B cell (primary cell): ENCODE data around the gene AIFM1. TPM values are rescaled to one million over a fixed set of nuclear protein-coding genes. Genes with fewer than 3 reads are reported as not detected.

Source experiments
- ATAC-seq: fragments of 200-7000 bp; cut with Tn5 transposase; one replicate; pipeline ENCODE4 v1.10.0; 2021; ENCODE audit warnings: low read depth, mild to moderate bottlenecking, moderate number of reproducible peaks, moderate library complexity
- CTCF ChIA-PET: fragments of 350-600 bp; sonication (Branson Sonifier 250); formaldehyde crosslinking; loops from one replicate; lab custom pipeline; 2021; ENCODE audit warnings: antibody characterized with exemption, inconsistent platforms; lab: Charles Lee
- POLR2A ChIA-PET: fragments of 350-600 bp; sonication (Branson Sonifier 250); formaldehyde crosslinking; loops from one replicate; lab custom pipeline; 2021; ENCODE audit warnings: antibody characterized with exemption; lab: Charles Lee
- DNase-seq: peaks from one replicate; pipeline ENCODE4 v3.0.0; 2013
- H2AFZ ChIP-seq: 2 replicates; pipeline ENCODE4 v1.6.1; 2012; ENCODE audit warnings: mild to moderate bottlenecking, low read depth, low read length; ENCODE audit not compliant: insufficient read depth, poor library complexity, severe bottlenecking
- H3K27ac ChIP-seq, 2 donors: 1 replicate in 1 of 2; 2 replicates in 1 of 2; pipeline ENCODE4 v1.5.1; 2012 to 2013; ENCODE audit warnings: low read length in 2 of 2, mild to moderate bottlenecking in 2 of 2, moderate library complexity in 1 of 2
- H3K27me3 ChIP-seq, 4 experiments: fragments of 200-600 bp in 1 of 4; sonication (generic) in 1 of 4; replicated peaks in 1 of 4; 1 replicate in 2 of 4; 2 replicates in 2 of 4; pipeline versions ENCODE4 v1.6.1 to v1.7.0; 2013 to 2016; ENCODE audit warnings: low read length in 3 of 4, mild to moderate bottlenecking in 2 of 4, mixed read lengths in 1 of 4, moderate library complexity in 1 of 4; ENCODE audit not compliant: insufficient read depth in 4 of 4, control insufficient read depth in 3 of 4; ENCODE audit errors: control extremely low read depth in 1 of 4
- H3K36me3 ChIP-seq, 2 experiments: replicated peaks in 1 of 2; 1 replicate in 1 of 2; 2 replicates in 1 of 2; pipeline versions ENCODE4 v1.6.1 to v1.7.1; 2013; ENCODE audit warnings: low read length in 1 of 2; ENCODE audit not compliant: insufficient read depth in 2 of 2, control insufficient read depth in 1 of 2; ENCODE audit errors: control extremely low read depth in 1 of 2, extremely low read depth in 1 of 2
- H3K4me1 ChIP-seq, 2 donors: fragments of 200-600 bp in 1 of 2; sonication (generic) in 1 of 2; 1 replicate in 1 of 2; 2 replicates in 1 of 2; pipeline versions ENCODE4 v1.5.1 to v1.6.1; 2013 to 2017; ENCODE audit warnings: low read length in 2 of 2; ENCODE audit not compliant: control insufficient read depth in 2 of 2, insufficient read depth in 2 of 2
- H3K4me2 ChIP-seq: replicated peaks from 2 replicates; pipeline ENCODE3; 2012; ENCODE audit warnings: mild to moderate bottlenecking, low read depth, low read length; ENCODE audit not compliant: poor library complexity, severe bottlenecking
- H3K4me3 ChIP-seq, 5 experiments: fragments of 200-600 bp in 1 of 5; sonication (generic) in 1 of 5; 1 replicate in 3 of 5; 2 replicates in 2 of 5; pipeline versions ENCODE4 v1.5.1 to v1.7.0; 2011 to 2016; ENCODE audit warnings: low read length in 4 of 5, mild to moderate bottlenecking in 4 of 5, low read depth in 2 of 5, control low read depth in 1 of 5, moderate library complexity in 1 of 5; ENCODE audit not compliant: insufficient read depth in 1 of 5; ENCODE audit errors: control extremely low read depth in 1 of 5, extremely low read depth in 1 of 5
- H3K79me2 ChIP-seq: fragments of 200-600 bp; sonication (generic); one replicate; pipeline ENCODE4 v1.6.0; 2016; ENCODE audit warnings: low read length; ENCODE audit not compliant: control insufficient read depth, insufficient read depth
- H3K9ac ChIP-seq: fragments of 200-600 bp; sonication (generic); 2 replicates; pipeline ENCODE4 v1.6.1; 2017; ENCODE audit warnings: mild to moderate bottlenecking, low read length, moderate library complexity
- H3K9me3 ChIP-seq, 3 donors: one replicate each; pipeline versions ENCODE4 v1.6.1 to v1.7.1; 2013; ENCODE audit warnings: low read length in 2 of 3; ENCODE audit not compliant: control insufficient read depth in 2 of 3, insufficient read depth in 1 of 3; ENCODE audit errors: control extremely low read depth in 1 of 3
- H4K20me1 ChIP-seq: 2 replicates; pipeline ENCODE4 v1.6.0; 2012; ENCODE audit warnings: mild to moderate bottlenecking, low read length; ENCODE audit not compliant: insufficient read depth, control insufficient read depth, poor library complexity, severe bottlenecking
- H3K27ac Mint-ChIP-seq: one replicate; pipeline ENCODE4 v1.8.0; 2021; ENCODE audit warnings: mixed read lengths
- H3K27me3 Mint-ChIP-seq: one replicate; pipeline ENCODE4 v1.8.0; 2021; ENCODE audit warnings: mixed read lengths
- H3K4me1 Mint-ChIP-seq: one replicate; pipeline ENCODE4 v1.8.0; 2021; ENCODE audit warnings: mixed read lengths
- H3K4me3 Mint-ChIP-seq: one replicate; pipeline ENCODE4 v1.8.0; 2021; ENCODE audit warnings: mixed read lengths
- H3K9me3 Mint-ChIP-seq: one replicate; pipeline ENCODE4 v1.8.0; 2022; ENCODE audit warnings: mixed read lengths; ENCODE audit not compliant: insufficient read depth
- EZH2 ChIP-seq: IDR thresholded peaks from 2 replicates; pipeline ENCODE4 v1.6.1; 2012; ENCODE audit warnings: borderline replicate concordance, low read depth, mild to moderate bottlenecking, moderate library complexity, low read length; ENCODE audit not compliant: insufficient read depth, poor library complexity, severe bottlenecking
- WGBS: methylation state at CpG from one replicate; pipeline ENCODE4 v1.1.5; 2013; ENCODE audit warnings: missing lambda C conversion rate; ENCODE audit not compliant: insufficient coverage; 5-methylcytosine and 5-hydroxymethylcytosine counted together
- intact Hi-C: fragments of 100-400 bp; cut with micrococcal nuclease; formaldehyde crosslinking; loops from one replicate; pipeline ENCODE4 v1.10.0; 2022
- polyA plus RNA-seq: library from polyadenylated mRNA; depleted of rRNA; stranded (reverse); fragments of >200 nt; gene quantifications from 2 replicates; pipeline ENCODE4 v1.2.3, GENCODE V29; 2012
- total RNA-seq, 2 donors: library from RNA; stranded (reverse); fragments of 120-200 nt in 1 of 2; gene quantifications; 1 replicate in 1 of 2; 2 replicates in 1 of 2; pipeline versions ENCODE4 v1.2.3 to v1.2.4, GENCODE V29; 2013 to 2022
- TF ChIP-seq, protein P1 (sequence below): fragments of 200-600 bp; IDR thresholded peaks from one replicate; pipeline ENCODE4 v1.8.0; 2022; ENCODE audit warnings: antibody characterized with exemption, mild to moderate bottlenecking

The AIFM1 gene
- total and polyA plus RNA-seq, 2 donors (not counting 1 experiment from before 2014, with no cell fraction given) = 11.4 to 15.9 TPM

DNA sequence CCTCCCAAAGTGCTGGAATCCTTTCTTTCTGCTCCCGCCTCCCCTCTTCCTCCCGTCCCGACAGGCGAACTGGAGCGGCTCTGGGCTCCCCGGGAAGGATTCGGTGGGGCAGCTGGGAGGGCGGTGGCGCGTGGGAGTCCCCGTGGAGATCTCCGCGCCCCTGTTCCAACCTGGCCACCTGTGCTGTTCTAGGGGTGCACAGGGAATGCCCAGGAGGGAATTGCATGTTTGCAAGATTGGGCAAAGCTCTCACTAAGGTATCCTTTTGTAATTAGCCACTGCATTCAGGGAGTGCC is 44.2 kb downstream of the AIFM1 start:
- H3K27ac ChIP-seq = no peak overlapping the region
- Mint-ChIP-seq H3K27ac (no peak overlapping the region), H3K27me3 (no peaks in the 10 kb centered on the region), H3K4me1 (peaks cover 10% of the 10 kb centered on the region), H3K4me3 (no peak overlapping the region), H3K9me3 (no peaks in the 10 kb centered on the region)
- no peak for DNase-seq
- no peaks in the 10 kb centered on the region for H3K9me3 ChIP-seq
- no peak for ATAC-seq
- POLR2A ChIA-PET = interaction anchor here (0.8 to 1.2 kb wide), 3 partner anchors 29 to 40 kb away, joined by 3 to 7 read pairs (median 6); no protein-coding TSS in a partner anchor
- CTCF ChIA-PET = interaction anchor here (1.0 to 8.4 kb wide), 11 partner anchors 9 to 518 kb away, joined by 3 to 164 read pairs (median 5); no protein-coding TSS in a partner anchor
- no peak overlapping the region for H3K4me3 ChIP-seq
- no peak for TF ChIP-seq EZH2
- TF ChIP-seq, protein P1, sequence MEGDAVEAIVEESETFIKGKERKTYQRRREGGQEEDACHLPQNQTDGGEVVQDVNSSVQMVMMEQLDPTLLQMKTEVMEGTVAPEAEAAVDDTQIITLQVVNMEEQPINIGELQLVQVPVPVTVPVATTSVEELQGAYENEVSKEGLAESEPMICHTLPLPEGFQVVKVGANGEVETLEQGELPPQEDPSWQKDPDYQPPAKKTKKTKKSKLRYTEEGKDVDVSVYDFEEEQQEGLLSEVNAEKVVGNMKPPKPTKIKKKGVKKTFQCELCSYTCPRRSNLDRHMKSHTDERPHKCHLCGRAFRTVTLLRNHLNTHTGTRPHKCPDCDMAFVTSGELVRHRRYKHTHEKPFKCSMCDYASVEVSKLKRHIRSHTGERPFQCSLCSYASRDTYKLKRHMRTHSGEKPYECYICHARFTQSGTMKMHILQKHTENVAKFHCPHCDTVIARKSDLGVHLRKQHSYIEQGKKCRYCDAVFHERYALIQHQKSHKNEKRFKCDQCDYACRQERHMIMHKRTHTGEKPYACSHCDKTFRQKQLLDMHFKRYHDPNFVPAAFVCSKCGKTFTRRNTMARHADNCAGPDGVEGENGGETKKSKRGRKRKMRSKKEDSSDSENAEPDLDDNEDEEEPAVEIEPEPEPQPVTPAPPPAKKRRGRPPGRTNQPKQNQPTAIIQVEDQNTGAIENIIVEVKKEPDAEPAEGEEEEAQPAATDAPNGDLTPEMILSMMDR = no peak
- no peaks in the 10 kb centered on the region for H3K27me3 ChIP-seq
- intact Hi-C loops = loop anchor here (2.0 kb wide), 1 partner anchor 43 kb away; the partner anchor contains the start of gene AIFM1
- no peaks in the 10 kb centered on the region for H4K20me1 ChIP-seq
- no peak overlapping the region for H2AFZ ChIP-seq
- H3K79me2 ChIP-seq = no peaks in the 10 kb centered on the region
- H3K9ac ChIP-seq = no peak overlapping the region
- H3K36me3 ChIP-seq = no peaks in the 10 kb centered on the region
- 72% methylated on average over 7 of the region's 13 CpGs for WGBS
- H3K4me2 ChIP-seq = peak overlapping the region; percentile 87
- H3K4me1 ChIP-seq = peaks cover 5 to 15% of the 10 kb centered on the region in 2 donors

DNA sequence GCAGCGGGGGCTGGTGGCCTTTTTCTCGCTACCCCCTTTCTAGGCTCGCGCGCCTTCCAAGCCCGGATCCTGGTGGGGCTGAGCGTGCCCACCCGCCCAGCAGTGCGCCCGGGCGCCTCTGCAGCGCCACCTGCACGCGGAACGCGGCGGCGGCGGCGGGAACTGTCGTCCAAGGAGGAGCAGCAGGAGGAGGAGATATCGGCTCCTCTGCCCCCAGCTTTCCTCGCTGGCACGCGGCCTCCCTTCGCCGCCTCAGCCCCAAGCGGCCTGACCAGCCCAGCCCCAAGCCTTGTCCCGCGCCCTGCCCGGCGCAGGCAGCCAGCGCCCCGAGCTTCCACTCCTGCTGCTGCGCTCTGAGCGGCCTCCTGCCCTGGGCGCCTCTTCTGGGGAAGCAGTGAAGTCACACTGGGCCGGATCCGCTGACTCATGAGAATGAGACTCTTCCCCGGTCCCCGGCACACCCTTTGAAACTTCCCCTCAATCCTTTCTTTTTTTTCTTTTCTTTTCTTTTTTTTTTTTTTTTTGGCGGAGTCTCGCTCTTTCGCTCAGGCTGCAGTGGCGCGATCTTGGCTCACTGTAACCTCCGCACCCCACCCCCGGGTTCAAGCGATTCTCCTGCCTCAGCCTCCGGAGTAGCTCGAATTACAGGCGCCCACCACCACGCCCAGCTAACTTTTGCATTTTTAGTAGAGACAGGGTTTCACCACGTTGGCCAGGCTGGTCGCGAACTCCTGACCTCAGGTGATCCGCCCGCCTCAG is 44.7 kb downstream of the AIFM1 start:
- Histone ChIP-seq H3K9me3 (no peaks in the 10 kb centered on the region), H3K27ac (no peak overlapping the region), H3K4me3 (peak overlapping the region in 4 of 5 experiments; percentile 35 to 62 (median 48)), H4K20me1 (no peaks in the 10 kb centered on the region), H3K4me1 (peaks cover 5 to 15% of the 10 kb centered on the region in 2 donors), H3K36me3 (no peaks in the 10 kb centered on the region), H3K79me2 (no peaks in the 10 kb centered on the region), H2AFZ (peak overlapping the region; percentile 76), H3K4me2 (peak overlapping the region; percentile 87), H3K9ac (peak overlapping the region; percentile 64), H3K27me3 (no peaks in the 10 kb centered on the region)
- Mint-ChIP-seq H3K9me3 (no peaks in the 10 kb centered on the region), H3K27ac (no peak overlapping the region), H3K4me3 (peak overlapping the region; percentile 82), H3K27me3 (no peaks in the 10 kb centered on the region), H3K4me1 (peaks cover 10% of the 10 kb centered on the region)
- ATAC-seq (peak; percentile 84), DNase-seq (peak; percentile 81)
- intact Hi-C loops = loop anchor here (1.0 to 2.0 kb wide), 3 partner anchors 12 to 44 kb away; partner anchors contain the start of gene AIFM1
- TF ChIP-seq EZH2 = no peak
- TF ChIP-seq, protein P1 = peak; percentile 82
- CTCF ChIA-PET = interaction anchor here (0.9 to 8.4 kb wide), 12 partner anchors 9 to 517 kb away, joined by 3 to 164 read pairs (median 4); no protein-coding TSS in a partner anchor
- WGBS = 10% methylated on average over 39 of the region's 58 CpGs
- POLR2A ChIA-PET = interaction anchor here (0.8 to 1.2 kb wide), 3 partner anchors 29 to 39 kb away, joined by 3 to 7 read pairs (median 6); no protein-coding TSS in a partner anchor
